ENCODE measurements around the gene VTI1A. TPM values are rescaled to one million over a fixed set of nuclear protein-coding genes. Genes with fewer than 3 reads are reported as not detected.

Gene VTI1A
- total RNA-seq, 1 experiment from 2014 or later = 44.4 TPM

- ChIA-PET CTCF (interaction anchor here (0.7 to 2.9 kb wide), 4 partner anchors 13 to 1200 kb away, joined by 3 to 17 read pairs (median 3); no protein-coding TSS in a partner anchor), POLR2A (interaction anchor here (0.7 to 1.0 kb wide), 2 partner anchors 61 to 252 kb away, joined by 3 read pairs; no protein-coding TSS in a partner anchor)
- Mint-ChIP-seq H3K27me3 (ENCODE audit: insufficient read depth, unreplicated experiment) (no peaks in the 10 kb centered on the region), H3K9me3 (ENCODE audit: unreplicated experiment) (no peaks in the 10 kb centered on the region), H3K36me3 (ENCODE audit: insufficient read depth, unreplicated experiment) (peaks cover 6% of the 10 kb centered on the region), H3K4me3 (ENCODE audit: unreplicated experiment) (no peak overlapping the region), H3K4me1 (ENCODE audit: insufficient read depth, unreplicated experiment) (no peaks in the 10 kb centered on the region), H3K27ac (ENCODE audit: low read depth, unreplicated experiment) (no peak overlapping the region)
- TF ChIP-seq CTCF (IDR thresholded peaks at IDR 0.05; ENCODE audit: unreplicated experiment) = no peak
- no peak for DNase-seq (ENCODE audit: unreplicated experiment)
- intact Hi-C loops (cut with micrococcal nuclease) = no loop called here
- no TSS peak for BruUV-seq (replicated peaks)
Measured at GRCh38 chr10:112421731-112422130, 25.3 kb upstream of the VTI1A start.

- CTCF ChIA-PET = interaction anchor here (1.5 to 2.8 kb wide), 3 partner anchors 11 to 111 kb away, joined by 3 to 17 read pairs (median 4); no protein-coding TSS in a partner anchor
- H3K4me1 Mint-ChIP-seq (ENCODE audit: insufficient read depth, unreplicated experiment) = no peaks in the 10 kb centered on the region
- H3K27me3 Mint-ChIP-seq (ENCODE audit: insufficient read depth, unreplicated experiment) = no peaks in the 10 kb centered on the region
- H3K4me3 Mint-ChIP-seq (ENCODE audit: unreplicated experiment) = no peak overlapping the region
- H3K27ac Mint-ChIP-seq (ENCODE audit: low read depth, unreplicated experiment) = no peak overlapping the region
- no peaks in the 10 kb centered on the region for H3K9me3 Mint-ChIP-seq (ENCODE audit: unreplicated experiment)
- DNase-seq (ENCODE audit: unreplicated experiment) = no peak
- POLR2A ChIA-PET = interaction anchor here (1.2 to 1.4 kb wide), 2 partner anchors 8 to 252 kb away, joined by 3 to 4 read pairs; no protein-coding TSS in a partner anchor
- TF ChIP-seq CTCF (IDR thresholded peaks at IDR 0.05; ENCODE audit: unreplicated experiment) = no peak
- BruUV-seq (replicated peaks) = no TSS peak
- H3K36me3 Mint-ChIP-seq (ENCODE audit: insufficient read depth, unreplicated experiment) = peaks cover 13% of the 10 kb centered on the region
- intact Hi-C loops (cut with micrococcal nuclease) = no loop called here
Measured at GRCh38 chr10:112424651-112425050, 22.4 kb upstream of the VTI1A start.

GRCh38 chr10:112426111-112426510 is 20.9 kb upstream of the VTI1A start:
- no peaks in the 10 kb centered on the region for H3K27me3 Mint-ChIP-seq (ENCODE audit: insufficient read depth, unreplicated experiment)
- intact Hi-C loops (cut with micrococcal nuclease) = no loop called here
- H3K36me3 Mint-ChIP-seq (ENCODE audit: insufficient read depth, unreplicated experiment) = peaks cover 28% of the 10 kb centered on the region
- H3K4me1 Mint-ChIP-seq (ENCODE audit: insufficient read depth, unreplicated experiment) = no peaks in the 10 kb centered on the region
- H3K27ac Mint-ChIP-seq (ENCODE audit: low read depth, unreplicated experiment) = no peak overlapping the region
- ChIA-PET POLR2A (interaction anchor here (0.6 to 1.0 kb wide), 2 partner anchors 14 to 63 kb away, joined by 4 read pairs; no protein-coding TSS in a partner anchor), CTCF (interaction anchor here (0.7 to 2.8 kb wide), 6 partner anchors 9 to 112 kb away, joined by 3 to 17 read pairs (median 4); no protein-coding TSS in a partner anchor)
- no TSS peak for BruUV-seq (replicated peaks)
- H3K4me3 Mint-ChIP-seq (ENCODE audit: unreplicated experiment) = no peak overlapping the region
- H3K9me3 Mint-ChIP-seq (ENCODE audit: unreplicated experiment) = no peaks in the 10 kb centered on the region
- no peak for DNase-seq (ENCODE audit: unreplicated experiment)
- TF ChIP-seq CTCF (IDR thresholded peaks at IDR 0.05; ENCODE audit: unreplicated experiment) = no peak

- Mint-ChIP-seq H3K36me3 (ENCODE audit: insufficient read depth, unreplicated experiment) (peaks cover 47% of the 10 kb centered on the region), H3K9me3 (ENCODE audit: unreplicated experiment) (no peaks in the 10 kb centered on the region), H3K27ac (ENCODE audit: low read depth, unreplicated experiment) (no peak overlapping the region), H3K4me3 (ENCODE audit: unreplicated experiment) (no peak overlapping the region), H3K27me3 (ENCODE audit: insufficient read depth, unreplicated experiment) (no peaks in the 10 kb centered on the region), H3K4me1 (ENCODE audit: insufficient read depth, unreplicated experiment) (no peaks in the 10 kb centered on the region)
- TF ChIP-seq CTCF (IDR thresholded peaks at IDR 0.05; ENCODE audit: unreplicated experiment) = no peak
- no TSS peak for BruUV-seq (replicated peaks)
- intact Hi-C loops (cut with micrococcal nuclease) = no loop called here
- DNase-seq (ENCODE audit: unreplicated experiment) = no peak
- ChIA-PET POLR2A (interaction anchor here (0.9 kb wide), 1 partner anchor 93 kb away, joined by 3 read pairs; no protein-coding TSS in a partner anchor), CTCF (interaction anchor here (0.5 to 1.1 kb wide), 5 partner anchors 11 to 1067 kb away, joined by 3 to 4 read pairs (median 4); no protein-coding TSS in a partner anchor)
Measured at GRCh38 chr10:112429147-112429546, 17.9 kb upstream of the VTI1A start.

Measured in MCF 10A (cell line).